ENCODE measurements around the gene MOSMO. TPM values are rescaled to one million over a fixed set of nuclear protein-coding genes. Genes with fewer than 3 reads are reported as not detected.

Gene MOSMO
- 24.0 and 30.1 TPM in 2 replicates for total RNA-seq (2022)
- Bru-seq, nascent RNA: percentile 93 among the genes with signal in this experiment
- percentile 88 among the genes with signal in this experiment for BruChase-seq, experiment 1, labeled RNA remaining after a 6-hour chase
- percentile 84 among the genes with signal in this experiment for BruChase-seq, experiment 2, labeled RNA remaining after a 2-hour chase
- long read RNA-seq, partial matches to known transcripts: 0 of 3 reads
- long read RNA-seq, other reads (novel, unspliced or antisense): 3 of 3 reads

DNA sequence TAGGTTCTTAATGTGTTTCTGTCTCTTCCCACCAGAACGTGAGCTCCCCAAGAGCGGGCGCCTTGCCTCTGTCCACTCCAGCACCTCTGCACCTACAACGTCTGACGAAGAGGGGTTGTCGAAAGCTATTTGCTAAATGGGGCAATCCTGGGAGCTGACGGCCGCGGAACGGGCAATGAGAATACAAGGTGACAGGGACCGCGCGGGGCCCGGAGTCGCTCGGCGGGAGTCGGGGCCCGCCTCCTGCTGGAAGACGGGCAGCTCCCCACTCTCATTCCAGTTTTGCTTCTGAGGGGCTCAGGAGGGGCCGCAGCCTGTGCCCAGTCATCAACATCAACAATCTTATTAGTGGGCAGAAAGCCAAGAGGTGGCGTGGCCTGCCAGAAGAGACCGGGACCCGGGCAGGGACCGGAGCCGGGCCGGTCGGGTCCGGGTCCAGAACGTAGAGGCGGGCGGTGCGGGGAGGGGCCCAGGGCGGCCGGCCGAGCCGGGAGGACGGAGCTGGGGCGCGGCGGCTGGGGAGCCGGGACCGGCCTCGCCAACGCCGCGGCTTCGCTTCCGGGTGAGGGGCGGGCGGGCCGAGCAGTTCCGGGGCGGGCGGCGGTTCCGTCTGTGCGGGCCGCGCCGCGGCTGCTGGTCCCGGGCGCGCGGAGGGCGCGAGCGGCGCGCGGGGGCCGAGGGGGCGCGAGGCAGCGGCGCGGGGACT lies at the start of gene MOSMO:
TSS of gene MOSMO (plus strand) at position 603 of the 706 bp plus-strand sequence. CDS start 191 bp downstream, outside the sequence.
- H3K27me3 Mint-ChIP-seq (ENCODE audit: unreplicated experiment): no peaks in the 10 kb centered on the region

GRCh38 chr16:21959050-21959449 lies 48.9 kb upstream of the MOSMO start:
- H3K36me3 Mint-ChIP-seq (ENCODE audit: insufficient read depth, unreplicated experiment): peaks cover 64% of the 10 kb centered on the region
- intact Hi-C loops (cut with micrococcal nuclease; ENCODE audit: unreplicated experiment): no loop called here
- TF ChIP-seq, protein P1, sequence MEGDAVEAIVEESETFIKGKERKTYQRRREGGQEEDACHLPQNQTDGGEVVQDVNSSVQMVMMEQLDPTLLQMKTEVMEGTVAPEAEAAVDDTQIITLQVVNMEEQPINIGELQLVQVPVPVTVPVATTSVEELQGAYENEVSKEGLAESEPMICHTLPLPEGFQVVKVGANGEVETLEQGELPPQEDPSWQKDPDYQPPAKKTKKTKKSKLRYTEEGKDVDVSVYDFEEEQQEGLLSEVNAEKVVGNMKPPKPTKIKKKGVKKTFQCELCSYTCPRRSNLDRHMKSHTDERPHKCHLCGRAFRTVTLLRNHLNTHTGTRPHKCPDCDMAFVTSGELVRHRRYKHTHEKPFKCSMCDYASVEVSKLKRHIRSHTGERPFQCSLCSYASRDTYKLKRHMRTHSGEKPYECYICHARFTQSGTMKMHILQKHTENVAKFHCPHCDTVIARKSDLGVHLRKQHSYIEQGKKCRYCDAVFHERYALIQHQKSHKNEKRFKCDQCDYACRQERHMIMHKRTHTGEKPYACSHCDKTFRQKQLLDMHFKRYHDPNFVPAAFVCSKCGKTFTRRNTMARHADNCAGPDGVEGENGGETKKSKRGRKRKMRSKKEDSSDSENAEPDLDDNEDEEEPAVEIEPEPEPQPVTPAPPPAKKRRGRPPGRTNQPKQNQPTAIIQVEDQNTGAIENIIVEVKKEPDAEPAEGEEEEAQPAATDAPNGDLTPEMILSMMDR (IDR thresholded peaks at IDR 0.05; ENCODE audit: unreplicated experiment): no peak
- H3K4me3 Mint-ChIP-seq (ENCODE audit: low read depth, unreplicated experiment): no peak overlapping the region
- H3K27me3 Mint-ChIP-seq (ENCODE audit: unreplicated experiment): no peaks in the 10 kb centered on the region
- BruUV-seq (replicated peaks): no TSS peak
- H3K27ac Mint-ChIP-seq (ENCODE audit: unreplicated experiment): no peak overlapping the region
- DNase-seq: no peak
- peaks cover 9% of the 10 kb centered on the region for H3K4me1 Mint-ChIP-seq (ENCODE audit: low read depth, unreplicated experiment)
- H3K9me3 Mint-ChIP-seq (ENCODE audit: low read depth, unreplicated experiment): no peaks in the 10 kb centered on the region
- CTCF ChIA-PET: no interaction called here

More for the DNA sequence above, at the start of gene MOSMO:
- BruUV-seq (replicated peaks): TSS peak; percentile 76
- TF ChIP-seq, protein P1 (IDR thresholded peaks at IDR 0.05; ENCODE audit: unreplicated experiment): no peak
- H3K4me3 Mint-ChIP-seq (ENCODE audit: low read depth, unreplicated experiment): peak within 1 kb of the TSS; percentile 80
- CTCF ChIA-PET: interaction anchor here (0.6 to 2.6 kb wide), 9 partner anchors 9 to 282 kb away, joined by 3 to 33 read pairs (median 7); no protein-coding TSS in a partner anchor
- peaks cover 37% of the 10 kb centered on the region for H3K4me1 Mint-ChIP-seq (ENCODE audit: low read depth, unreplicated experiment)
- H3K9me3 Mint-ChIP-seq (ENCODE audit: low read depth, unreplicated experiment): no peaks in the 10 kb centered on the region
- intact Hi-C loops (cut with micrococcal nuclease; ENCODE audit: unreplicated experiment): no loop called here
- H3K27ac Mint-ChIP-seq (ENCODE audit: unreplicated experiment): peak within 1 kb of the TSS; percentile 66
- peaks cover 23% of the 10 kb centered on the region for H3K36me3 Mint-ChIP-seq (ENCODE audit: insufficient read depth, unreplicated experiment)
- DNase-seq: peak; percentile 78

GRCh38 chr16:21962475-21962874 lies 45.4 kb upstream of the MOSMO start:
- Mint-ChIP-seq H3K36me3 (ENCODE audit: insufficient read depth, unreplicated experiment) (peaks cover 53% of the 10 kb centered on the region), H3K4me3 (ENCODE audit: low read depth, unreplicated experiment) (no peak overlapping the region)
- BruUV-seq (replicated peaks): no TSS peak

DNA sequence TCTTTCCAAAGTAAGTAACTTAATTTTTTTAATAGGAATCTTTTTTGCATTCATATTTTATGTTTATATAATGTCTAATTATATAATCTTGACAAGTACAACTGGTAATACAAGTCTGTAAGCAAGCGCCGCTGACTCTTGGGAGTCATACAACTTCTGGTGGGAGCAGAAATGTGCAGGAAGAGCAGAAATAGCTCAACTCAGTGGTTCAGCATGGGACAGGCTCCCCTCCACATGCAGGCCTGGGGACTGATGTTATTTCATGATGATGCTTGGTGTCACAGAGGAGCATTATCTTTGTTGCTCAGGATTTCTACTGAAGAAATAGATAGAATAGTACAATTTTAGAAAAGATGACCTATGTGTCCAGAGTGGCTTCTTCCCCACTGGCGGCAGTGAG lies 44.0 kb upstream of the MOSMO start:
- H3K36me3 Mint-ChIP-seq (ENCODE audit: insufficient read depth, unreplicated experiment): peaks cover 66% of the 10 kb centered on the region
- no TSS peak for BruUV-seq (replicated peaks)
- TF ChIP-seq, protein P1 (IDR thresholded peaks at IDR 0.05; ENCODE audit: unreplicated experiment): no peak

More at GRCh38 chr16:21962475-21962874, 45.4 kb upstream of the MOSMO start:
- Mint-ChIP-seq H3K27me3 (ENCODE audit: unreplicated experiment) (no peaks in the 10 kb centered on the region), H3K27ac (ENCODE audit: unreplicated experiment) (no peak overlapping the region), H3K4me1 (ENCODE audit: low read depth, unreplicated experiment) (no peaks in the 10 kb centered on the region), H3K9me3 (ENCODE audit: low read depth, unreplicated experiment) (no peaks in the 10 kb centered on the region)
- CTCF ChIA-PET: no interaction called here
- TF ChIP-seq, protein P1 (IDR thresholded peaks at IDR 0.05; ENCODE audit: unreplicated experiment): no peak
- no peak for DNase-seq
- intact Hi-C loops (cut with micrococcal nuclease; ENCODE audit: unreplicated experiment): no loop called here

More for the DNA sequence above, 44.0 kb upstream of the MOSMO start:
- Mint-ChIP-seq H3K4me3 (ENCODE audit: low read depth, unreplicated experiment) (no peak overlapping the region), H3K27ac (ENCODE audit: unreplicated experiment) (no peak overlapping the region), H3K9me3 (ENCODE audit: low read depth, unreplicated experiment) (no peaks in the 10 kb centered on the region), H3K27me3 (ENCODE audit: unreplicated experiment) (no peaks in the 10 kb centered on the region), H3K4me1 (ENCODE audit: low read depth, unreplicated experiment) (no peaks in the 10 kb centered on the region)
- intact Hi-C loops (cut with micrococcal nuclease; ENCODE audit: unreplicated experiment): no loop called here
- CTCF ChIA-PET: interaction anchor here (0.6 kb wide), 1 partner anchor 50 kb away, joined by 5 read pairs; no protein-coding TSS in a partner anchor
- no peak for DNase-seq

Data from Calu3 (cell line).